ENCODE data around the gene ANKRD7.

DNA sequence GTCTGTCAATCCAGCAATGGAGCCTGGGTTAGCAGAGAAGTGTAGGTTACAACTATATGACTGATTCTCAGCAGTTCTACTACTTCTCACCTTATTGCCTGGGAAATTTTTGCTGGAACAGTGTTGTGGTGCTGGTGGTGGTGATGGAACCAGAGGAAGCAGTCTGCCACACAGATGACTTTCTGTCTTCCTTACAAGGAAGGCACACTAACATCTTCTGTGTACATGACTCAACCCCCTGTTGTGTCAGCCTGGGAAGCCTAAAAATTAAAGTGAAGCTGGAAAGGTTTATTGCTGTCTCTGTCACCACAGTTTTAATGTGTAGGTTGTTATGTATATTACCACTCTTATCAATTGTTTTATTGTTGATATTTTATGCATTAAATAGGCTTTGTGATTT, 40.3 kb downstream of the ANKRD7 start:
- no peak for TF ChIP-seq POLR2A (IDR thresholded peaks at IDR 0.05)
- TF ChIP-seq, protein P1, sequence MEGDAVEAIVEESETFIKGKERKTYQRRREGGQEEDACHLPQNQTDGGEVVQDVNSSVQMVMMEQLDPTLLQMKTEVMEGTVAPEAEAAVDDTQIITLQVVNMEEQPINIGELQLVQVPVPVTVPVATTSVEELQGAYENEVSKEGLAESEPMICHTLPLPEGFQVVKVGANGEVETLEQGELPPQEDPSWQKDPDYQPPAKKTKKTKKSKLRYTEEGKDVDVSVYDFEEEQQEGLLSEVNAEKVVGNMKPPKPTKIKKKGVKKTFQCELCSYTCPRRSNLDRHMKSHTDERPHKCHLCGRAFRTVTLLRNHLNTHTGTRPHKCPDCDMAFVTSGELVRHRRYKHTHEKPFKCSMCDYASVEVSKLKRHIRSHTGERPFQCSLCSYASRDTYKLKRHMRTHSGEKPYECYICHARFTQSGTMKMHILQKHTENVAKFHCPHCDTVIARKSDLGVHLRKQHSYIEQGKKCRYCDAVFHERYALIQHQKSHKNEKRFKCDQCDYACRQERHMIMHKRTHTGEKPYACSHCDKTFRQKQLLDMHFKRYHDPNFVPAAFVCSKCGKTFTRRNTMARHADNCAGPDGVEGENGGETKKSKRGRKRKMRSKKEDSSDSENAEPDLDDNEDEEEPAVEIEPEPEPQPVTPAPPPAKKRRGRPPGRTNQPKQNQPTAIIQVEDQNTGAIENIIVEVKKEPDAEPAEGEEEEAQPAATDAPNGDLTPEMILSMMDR (IDR thresholded peaks at IDR 0.05): no peak
